ENCODE results near the gene NPAS3.

- TF ChIP-seq CTCF (IDR thresholded peaks at IDR 0.05 in 8 of 11, conservative IDR thresholded peaks at IDR 0.05 in 3 of 11) = no peak
- TF ChIP-seq POLR2A (IDR thresholded peaks at IDR 0.05) = no peak
- no peak for TF ChIP-seq POLR2AphosphoS5 (IDR thresholded peaks at IDR 0.05)
Observed at GRCh38 chr14:33561488-33562175, 623.0 kb downstream of the NPAS3 start.
